HG03066 (cell line): Measurements from ENCODE around the gene CACNA1I.

Source experiments
- ATAC-seq: cut with Tn5 transposase; IDR thresholded peaks from one replicate; pipeline ENCODE4 v1.9.1; 2021; ENCODE audit warnings: low read depth; ENCODE audit not compliant: unreplicated experiment

CACNA1I gene

DNA sequence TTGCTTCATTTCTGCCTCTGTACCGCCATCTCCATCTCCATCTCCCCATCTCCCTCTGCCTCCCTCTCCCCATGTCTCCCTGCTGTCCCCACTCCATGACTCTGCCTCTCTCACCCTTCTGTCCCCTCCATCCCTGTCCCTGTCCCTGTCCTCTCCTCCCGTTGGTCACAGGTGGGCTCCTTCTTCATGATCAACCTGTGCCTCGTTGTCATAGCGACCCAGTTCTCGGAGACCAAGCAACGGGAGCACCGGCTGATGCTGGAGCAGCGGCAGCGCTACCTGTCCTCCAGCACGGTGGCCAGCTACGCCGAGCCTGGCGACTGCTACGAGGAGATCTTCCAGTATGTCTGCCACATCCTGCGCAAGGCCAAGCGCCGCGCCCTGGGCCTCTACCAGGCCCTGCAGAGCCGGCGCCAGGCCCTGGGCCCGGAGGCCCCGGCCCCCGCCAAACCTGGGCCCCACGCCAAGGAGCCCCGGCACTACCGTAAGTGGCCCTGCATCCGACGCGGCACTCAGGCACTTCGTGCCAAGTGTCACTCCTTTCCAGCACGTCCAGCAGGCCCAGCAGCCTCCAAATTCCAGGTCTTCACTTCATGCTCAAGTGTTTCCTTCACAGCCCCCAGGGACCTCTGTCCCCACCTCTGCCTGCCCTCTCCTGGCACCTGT is 76.0 kb downstream of the CACNA1I start:
- ATAC-seq = no peak

DNA sequence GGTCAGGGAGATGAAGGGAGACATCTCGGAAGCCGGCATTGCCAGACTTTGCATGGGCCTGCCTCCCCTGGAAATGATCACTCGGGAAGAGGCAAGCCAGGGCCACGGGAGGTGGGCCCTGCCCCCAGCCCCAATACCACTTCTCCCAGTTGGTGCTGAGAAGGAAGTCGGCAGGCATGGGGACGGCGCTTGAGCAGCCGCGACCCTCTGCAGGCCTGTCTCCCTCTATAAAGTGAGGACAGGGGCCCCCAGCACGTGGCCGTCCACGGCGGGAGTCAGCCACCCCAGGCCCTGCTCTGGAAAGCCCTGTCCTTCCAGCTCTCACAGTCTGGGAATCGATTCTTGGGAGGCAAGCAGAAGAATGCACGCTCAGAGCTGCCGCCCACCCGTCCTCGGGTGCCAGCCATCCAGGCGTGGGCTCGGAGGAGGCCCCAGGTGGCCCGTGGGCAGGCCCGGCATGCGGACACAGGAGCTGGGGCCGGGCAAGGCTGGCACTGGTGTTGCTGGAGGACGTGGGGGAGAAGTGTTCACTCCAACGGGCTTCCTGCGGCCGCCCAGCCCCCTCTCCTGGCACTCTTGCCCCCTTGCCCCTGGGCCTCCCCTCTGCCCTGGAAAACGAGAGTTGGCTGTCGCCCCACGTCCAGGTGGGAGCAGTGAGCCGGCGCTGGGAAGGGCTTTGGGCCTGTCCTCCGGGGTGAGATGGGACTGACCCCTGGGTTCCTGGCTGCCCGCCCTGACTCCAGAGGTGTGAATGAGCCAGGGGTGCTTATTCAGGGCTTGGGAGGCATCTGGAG is 77.5 kb downstream of the CACNA1I start:
- no peak for ATAC-seq

- no peak for ATAC-seq
Observed at GRCh38 chr22:39648630-39648950, 78.0 kb downstream of the CACNA1I start.

DNA sequence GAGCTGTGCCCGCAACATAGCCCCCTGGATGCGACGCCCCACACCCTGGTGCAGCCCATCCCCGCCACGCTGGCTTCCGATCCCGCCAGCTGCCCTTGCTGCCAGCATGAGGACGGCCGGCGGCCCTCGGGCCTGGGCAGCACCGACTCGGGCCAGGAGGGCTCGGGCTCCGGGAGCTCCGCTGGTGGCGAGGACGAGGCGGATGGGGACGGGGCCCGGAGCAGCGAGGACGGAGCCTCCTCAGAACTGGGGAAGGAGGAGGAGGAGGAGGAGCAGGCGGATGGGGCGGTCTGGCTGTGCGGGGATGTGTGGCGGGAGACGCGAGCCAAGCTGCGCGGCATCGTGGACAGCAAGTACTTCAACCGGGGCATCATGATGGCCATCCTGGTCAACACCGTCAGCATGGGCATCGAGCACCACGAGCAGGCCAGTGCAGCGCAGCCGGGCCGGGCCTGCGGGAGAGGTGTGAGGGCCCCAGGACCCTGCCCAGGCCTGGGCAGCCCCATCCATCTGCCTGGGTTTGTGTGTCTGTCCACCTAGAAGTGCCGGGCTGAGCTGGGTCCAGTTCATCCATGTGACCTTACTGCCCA is 79.0 kb downstream of the CACNA1I start:
- ATAC-seq = no peak

DNA sequence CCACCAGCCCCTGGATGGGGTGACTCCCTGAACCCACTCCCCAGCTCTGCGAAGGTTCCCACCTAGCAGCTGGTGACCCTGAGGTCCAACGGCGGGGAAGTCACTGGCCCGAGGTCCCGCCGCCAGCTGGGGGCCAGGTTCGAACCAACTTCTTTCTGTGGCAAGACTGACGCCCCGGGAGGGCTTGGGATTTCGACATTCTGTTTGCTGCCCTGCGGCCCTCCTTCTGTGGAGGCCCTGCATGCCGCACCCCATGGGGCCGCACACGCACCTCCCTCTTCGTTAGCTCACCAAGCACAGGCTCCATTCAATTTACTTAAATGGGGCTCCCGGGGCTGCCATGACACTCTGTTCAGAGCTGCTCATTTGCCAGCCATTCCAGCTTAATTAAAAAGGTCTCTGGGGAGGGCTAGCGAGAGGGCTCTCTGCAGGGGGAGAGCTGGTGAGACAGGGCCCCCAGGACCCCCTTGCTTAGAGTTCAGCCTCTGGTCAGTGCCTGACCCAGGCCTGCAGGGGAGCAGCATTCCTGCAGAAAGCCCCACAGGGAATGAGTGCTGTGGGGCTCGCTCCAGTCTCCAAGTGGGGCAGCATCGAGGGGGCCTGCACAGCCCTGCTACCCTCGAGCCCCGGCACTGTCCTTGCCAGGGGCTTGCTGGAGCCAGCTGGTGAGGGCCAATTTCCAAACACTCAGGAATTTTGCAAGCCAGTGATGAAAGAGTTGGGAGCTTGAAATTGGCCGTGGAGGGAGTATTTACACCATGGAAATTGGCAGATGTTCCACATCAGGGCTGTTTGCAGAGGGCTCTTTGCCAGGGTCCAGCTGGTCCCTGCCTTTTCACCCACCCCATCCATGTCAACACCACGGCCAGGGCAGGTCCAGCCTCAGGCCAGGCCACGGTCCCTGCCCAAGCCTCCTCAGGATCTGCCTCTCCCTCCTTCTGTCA is 80.8 kb downstream of the CACNA1I start:
- ATAC-seq = no peak

GRCh38 chr22:39652990-39653786 is 82.6 kb downstream of the CACNA1I start:
- ATAC-seq = no peak

DNA sequence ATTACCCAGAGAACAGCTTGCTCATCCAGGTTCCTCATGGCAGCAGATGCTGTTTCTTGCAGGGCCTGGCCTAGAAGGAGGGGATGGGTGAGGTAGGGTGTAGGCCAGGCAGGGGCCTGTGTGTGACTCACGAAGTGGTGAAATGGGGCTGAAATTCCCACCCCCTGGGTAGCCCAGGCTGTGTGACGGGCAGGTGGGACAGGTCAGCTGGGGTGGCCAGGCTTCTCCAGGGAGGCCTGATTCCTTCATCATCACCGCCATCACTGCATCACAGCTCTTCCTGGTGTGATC is 83.2 kb downstream of the CACNA1I start:
- no peak for ATAC-seq

DNA sequence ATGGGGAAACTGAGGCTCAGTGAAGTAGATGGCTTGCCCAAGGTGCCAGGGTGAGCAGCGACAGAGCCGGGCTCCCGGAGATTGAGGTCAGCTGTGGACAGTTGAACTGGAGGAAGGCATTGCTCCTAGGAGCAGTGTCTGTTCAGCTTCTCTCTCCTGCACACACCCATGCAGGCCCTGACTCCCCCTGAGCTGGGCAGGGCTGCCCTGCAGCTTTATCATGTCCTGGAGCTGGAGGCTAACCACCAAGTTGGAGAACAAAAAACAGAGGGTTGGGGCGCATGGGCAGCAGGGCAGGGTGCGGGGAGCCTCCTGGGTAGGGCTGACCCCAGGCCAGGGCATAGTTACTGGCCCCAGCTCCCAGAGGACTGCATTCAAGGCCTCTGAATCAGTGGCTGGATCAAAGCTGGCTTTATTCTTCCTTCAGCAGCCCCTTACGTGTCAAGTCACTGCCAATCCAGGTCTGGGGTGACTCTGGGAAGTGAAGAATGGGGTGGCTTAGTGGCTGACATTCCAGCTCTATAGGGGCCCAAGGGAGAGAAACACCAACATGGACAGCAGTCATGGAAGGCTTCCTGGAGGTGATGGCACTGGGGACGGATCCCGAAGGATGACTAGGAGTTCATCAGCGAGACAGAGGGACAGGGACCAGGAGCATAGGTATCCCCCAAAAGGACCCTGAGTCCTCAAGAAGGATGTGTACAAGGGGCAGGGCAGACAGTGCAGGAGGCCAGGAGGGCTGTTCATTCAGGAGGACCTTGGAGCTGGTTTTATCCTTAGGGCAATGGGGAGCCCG is 83.8 kb downstream of the CACNA1I start:
- no peak for ATAC-seq

GRCh38 chr22:39655004-39655579 is 84.5 kb downstream of the CACNA1I start:
- ATAC-seq = no peak

GRCh38 chr22:39655831-39656230 is 85.3 kb downstream of the CACNA1I start:
- ATAC-seq = no peak

DNA sequence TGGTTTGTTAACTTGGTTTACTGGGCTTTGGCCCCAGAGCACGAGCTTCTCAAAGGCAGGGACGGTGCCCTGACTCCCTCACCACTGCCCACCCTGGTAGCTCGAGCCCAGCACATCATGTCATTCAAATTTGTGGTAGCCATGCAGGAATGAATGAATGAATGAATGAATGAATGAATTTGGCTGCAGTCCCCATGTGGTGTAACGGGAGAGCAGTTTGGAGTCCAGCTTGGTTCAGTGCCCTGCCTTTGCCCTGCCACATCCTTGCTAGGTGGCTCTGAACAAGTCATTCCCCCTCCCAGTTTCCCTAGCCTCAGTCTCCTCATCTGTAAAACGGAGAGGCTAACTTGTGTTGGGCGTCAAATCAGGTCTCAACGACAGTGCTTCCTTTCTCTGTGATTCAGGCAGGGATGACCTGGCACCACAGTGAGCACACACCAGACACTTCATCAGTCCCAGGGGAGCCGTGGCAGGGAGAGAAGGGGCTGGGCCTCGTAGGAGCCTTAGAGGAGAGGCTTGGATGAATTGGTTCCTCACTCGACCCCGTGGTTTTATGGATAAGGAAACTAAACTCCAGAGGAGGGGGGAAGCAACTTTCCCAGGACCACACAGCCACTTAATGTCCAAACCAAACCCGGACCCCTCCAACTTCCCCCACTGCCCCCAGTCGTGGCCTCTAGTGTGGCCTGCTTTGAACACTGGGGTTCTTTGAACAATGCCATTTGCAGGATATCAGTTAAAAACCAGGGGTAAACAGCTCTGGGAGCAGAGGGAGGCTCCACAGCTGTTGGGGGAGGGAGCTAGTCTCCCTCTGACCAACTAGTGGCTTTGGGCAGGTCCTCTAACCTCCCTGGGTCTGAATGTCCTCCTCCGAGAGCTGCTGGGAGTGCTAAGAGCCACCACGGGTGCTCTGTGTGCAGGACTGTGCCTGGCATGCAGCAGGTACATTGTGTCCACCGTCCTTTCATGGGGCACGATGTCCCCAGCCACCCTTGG is 86.2 kb downstream of the CACNA1I start:
- ATAC-seq = no peak

GRCh38 chr22:39658367-39658766 is 87.8 kb downstream of the CACNA1I start:
- no peak for ATAC-seq

- ATAC-seq = no peak
Observed at GRCh38 chr22:39658806-39659463, 88.4 kb downstream of the CACNA1I start.

- ATAC-seq = no peak
Observed at GRCh38 chr22:39661501-39661841, 90.9 kb downstream of the CACNA1I start.

DNA sequence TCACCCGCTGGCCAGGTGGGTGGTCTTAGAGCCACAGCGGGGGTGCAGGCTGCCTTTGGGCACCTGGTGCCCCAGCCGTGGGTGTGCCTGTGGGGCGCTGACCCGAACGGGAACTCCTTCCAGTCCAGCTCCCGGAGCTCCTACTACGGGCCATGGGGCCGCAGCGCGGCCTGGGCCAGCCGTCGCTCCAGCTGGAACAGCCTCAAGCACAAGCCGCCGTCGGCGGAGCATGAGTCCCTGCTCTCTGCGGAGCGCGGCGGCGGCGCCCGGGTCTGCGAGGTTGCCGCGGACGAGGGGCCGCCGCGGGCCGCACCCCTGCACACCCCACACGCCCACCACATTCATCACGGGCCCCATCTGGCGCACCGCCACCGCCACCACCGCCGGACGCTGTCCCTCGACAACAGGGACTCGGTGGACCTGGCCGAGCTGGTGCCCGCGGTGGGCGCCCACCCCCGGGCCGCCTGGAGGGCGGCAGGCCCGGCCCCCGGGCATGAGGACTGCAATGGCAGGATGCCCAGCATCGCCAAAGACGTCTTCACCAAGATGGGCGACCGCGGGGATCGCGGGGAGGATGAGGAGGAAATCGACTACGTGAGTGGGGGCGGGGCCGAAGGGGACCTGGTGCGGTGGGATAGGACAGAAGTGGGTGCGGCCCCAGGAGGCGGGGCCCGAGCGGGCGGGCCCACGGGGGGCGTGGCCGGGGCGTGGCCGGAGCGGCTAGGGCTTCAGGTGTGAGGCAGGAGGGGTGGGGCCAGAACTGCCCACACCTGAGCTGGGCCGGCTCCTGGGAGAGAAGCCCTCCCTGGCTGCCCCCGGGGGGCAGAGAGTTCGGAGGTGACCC is 91.5 kb downstream of the CACNA1I start:
- no peak for ATAC-seq

- no peak for ATAC-seq
Observed at GRCh38 chr22:39662686-39663052, 92.1 kb downstream of the CACNA1I start.

DNA sequence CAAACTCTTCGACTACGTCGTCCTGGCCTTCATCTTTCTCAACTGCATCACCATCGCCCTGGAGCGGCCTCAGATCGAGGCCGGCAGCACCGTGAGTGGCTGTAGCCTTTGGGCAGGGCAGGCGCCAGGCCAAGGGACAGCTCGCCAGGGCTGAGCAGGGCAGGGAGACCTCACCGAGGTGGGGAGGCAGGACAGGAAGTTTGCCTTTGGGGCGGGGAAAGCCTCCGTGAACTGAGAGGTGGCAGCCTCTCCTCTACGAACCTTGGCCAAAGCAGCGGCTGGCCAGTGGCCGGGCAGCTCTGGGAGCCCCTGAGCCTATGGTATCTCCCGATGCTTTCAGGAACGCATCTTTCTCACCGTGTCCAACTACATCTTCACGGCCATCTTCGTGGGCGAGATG is 93.2 kb downstream of the CACNA1I start:
- no peak for ATAC-seq
